Panc1 (cell line): Measurements from ENCODE around the gene ASAP2. TPM values are rescaled to one million over a fixed set of nuclear protein-coding genes. Genes with fewer than 3 reads are reported as not detected.

Source experiments
- ATAC-seq: fragments of 200-7000 bp; cut with Tn5 transposase; 2 replicates; pipeline ENCODE4 v1.9.1; 2020; ENCODE audit warnings: mild to moderate bottlenecking, moderate library complexity
- BruUV-seq: library from RNA; stranded (reverse); fragments of 400-500 nt; replicated peaks from 2 replicates; lab custom pipeline; 2021; lab: Mats Ljungman, UMichigan
- CTCF ChIA-PET: fragments of 300-600 bp; sonication (Branson Sonifier 250); formaldehyde crosslinking; loops from one replicate; lab custom pipeline; 2022; ENCODE audit warnings: antibody characterized with exemption; lab: Charles Lee
- POLR2A ChIA-PET: fragments of 300-600 bp; sonication (Branson Sonifier 250); formaldehyde crosslinking; loops from one replicate; lab custom pipeline; 2022; ENCODE audit warnings: antibody characterized with exemption; lab: Charles Lee
- DNase-seq: peaks from one replicate; pipeline ENCODE4 v3.0.0-alpha.2; 2010; ENCODE audit warnings: low read depth, low spot score
- H3K27ac ChIP-seq: 2 replicates; pipeline ENCODE4 v1.5.1; 2011; ENCODE audit warnings: mild to moderate bottlenecking, low read length, inconsistent platforms
- H3K27me3 ChIP-seq: fragments of 200-500 bp; sonication (Bioruptor generic); 2 replicates; pipeline ENCODE4 v1.6.0; 2014; ENCODE audit warnings: low read length, inconsistent platforms; ENCODE audit not compliant: control insufficient read depth, insufficient read depth
- H3K36me3 ChIP-seq: fragments of 200-500 bp; sonication (Bioruptor generic); 2 replicates; pipeline ENCODE4 v1.5.1; 2014; ENCODE audit warnings: inconsistent platforms, mild to moderate bottlenecking, low read length, moderate library complexity; ENCODE audit not compliant: control insufficient read depth, insufficient read depth
- H3K4me1 ChIP-seq: 2 replicates; pipeline ENCODE4 v1.5.1; 2011; ENCODE audit warnings: inconsistent platforms, mild to moderate bottlenecking, low read length, moderate library complexity; ENCODE audit not compliant: control insufficient read depth, insufficient read depth
- H3K4me3 ChIP-seq, 2 experiments: 2 replicates each; pipeline ENCODE4 v1.5.1; 2011 to 2012; ENCODE audit warnings: low read depth in 2 of 2, low read length in 2 of 2, mild to moderate bottlenecking in 2 of 2, inconsistent platforms in 1 of 2, moderate library complexity in 1 of 2
- H3K9me3 ChIP-seq: fragments of 200-500 bp; sonication (Bioruptor generic); 2 replicates; pipeline ENCODE4 v1.5.1; 2014; ENCODE audit warnings: low read depth, mild to moderate bottlenecking, inconsistent platforms, low read length, moderate library complexity; ENCODE audit not compliant: control insufficient read depth, insufficient read depth
- CTCF ChIP-seq: fragments of 450-650 bp; IDR thresholded peaks from 2 replicates; pipeline ENCODE4 v1.5.1; 2017; ENCODE audit warnings: mild to moderate bottlenecking
- POLR2AphosphoS5 ChIP-seq: IDR thresholded peaks from 2 replicates; pipeline ENCODE4 v1.6.1; 2012; ENCODE audit warnings: mild to moderate bottlenecking, low read depth, low read length, moderate library complexity
- REST ChIP-seq, 2 experiments: IDR thresholded peaks; 2 replicates each; pipeline ENCODE4 v1.6.1; 2011 to 2012; ENCODE audit warnings: low read depth in 2 of 2, control low read depth in 1 of 2, low read length in 1 of 2, mild to moderate bottlenecking in 1 of 2, moderate library complexity in 1 of 2; ENCODE audit not compliant: insufficient read depth in 1 of 2
- SIN3A ChIP-seq: IDR thresholded peaks from 2 replicates; pipeline ENCODE4 v1.6.1; 2012; ENCODE audit warnings: low read depth, mild to moderate bottlenecking, low read length, moderate library complexity, borderline replicate concordance; ENCODE audit not compliant: insufficient read depth
- TCF7L2 ChIP-seq: IDR thresholded peaks from 2 replicates; pipeline ENCODE4 v1.6.1; 2011; ENCODE audit warnings: mild to moderate bottlenecking, low read depth, low read length, inconsistent platforms
- in situ Hi-C: cut with HindIII; loops from 2 replicates; pipeline ENCODE4 v1.10.0; 2016; ENCODE audit warnings: low sequenced_read_pairs, low pct_unique_long_range_greater_than_20kb
- intact Hi-C: fragments of 100-400 bp; cut with micrococcal nuclease; formaldehyde crosslinking; loops from one replicate; pipeline ENCODE4 v1.10.0; 2022; ENCODE audit not compliant: unreplicated experiment
- total RNA-seq: library from RNA; stranded (reverse); gene quantifications from one replicate; pipeline ENCODE4 v1.2.1, GENCODE V29; 2021; ENCODE audit not compliant: unreplicated experiment

ASAP2 gene
- total RNA-seq, 1 experiment from 2014 or later: 107 TPM

- Histone ChIP-seq H3K4me3 (no peak overlapping the region), H3K4me1 (peaks cover 22% of the 10 kb centered on the region), H3K9me3 (no peaks in the 10 kb centered on the region), H3K27ac (no peak overlapping the region; the same call in 1 of the 2 replicates), H3K27me3 (no peaks in the 10 kb centered on the region), H3K36me3 (peaks cover 37% of the 10 kb centered on the region)
- no TSS peak for BruUV-seq
- POLR2A ChIA-PET: interaction anchor here (0.5 kb wide), 1 partner anchor 25 kb away, joined by 9 read pairs; no protein-coding TSS in a partner anchor
- ATAC-seq (peak; percentile 27; the same call in 1 of the 2 replicates), DNase-seq (no peak)
- in situ Hi-C loops (no loop called here), intact Hi-C loops (no loop called here)
- CTCF ChIA-PET: no interaction called here
- peak; percentile 34; the same call in 1 of the 2 replicates for TF ChIP-seq POLR2AphosphoS5
- no peak for TF ChIP-seq REST (IDR thresholded peaks at IDR 0.05; ENCODE audit: insufficient read depth in 1 of 2, low read depth in 2 of 2, low read length in 1 of 2)
- 0 out of 2 replicates have a peak, but pooled peaks have one; percentile 39 for TF ChIP-seq SIN3A
- no peak for TF ChIP-seq TCF7L2
Measured at GRCh38 chr2:9406529-9407362, 200.1 kb downstream of the ASAP2 start.

- intact Hi-C loops (no loop called here), in situ Hi-C loops (no loop called here)
- no peak overlapping the region; the same call in 1 of the 2 replicates for H3K27ac ChIP-seq
- no peak overlapping the region for H3K4me3 ChIP-seq
- ChIA-PET POLR2A (no interaction called here), CTCF (no interaction called here)
- no peak for DNase-seq
- H3K9me3 ChIP-seq: no peaks in the 10 kb centered on the region
- BruUV-seq: no TSS peak
- peak; percentile 61 for ATAC-seq
- H3K4me1 ChIP-seq: peaks cover 22% of the 10 kb centered on the region
- H3K36me3 ChIP-seq: peaks cover 37% of the 10 kb centered on the region
- H3K27me3 ChIP-seq: no peaks in the 10 kb centered on the region
- TF ChIP-seq CTCF (no peak), POLR2AphosphoS5 (0 out of 2 replicates have a peak, but pooled peaks have one; percentile 13), TCF7L2 (no peak)
Measured at GRCh38 chr2:9407363-9407811, 200.8 kb downstream of the ASAP2 start.
